ENCODE data around the gene SPACA9. TPM values are rescaled to one million over a fixed set of nuclear protein-coding genes. Genes with fewer than 3 reads are reported as not detected.

The SPACA9 gene
- polyA plus RNA-seq, 2 of the 4 experiments (the other 2 are of a cell fraction) = 3.1 to 3.6 TPM

DNA sequence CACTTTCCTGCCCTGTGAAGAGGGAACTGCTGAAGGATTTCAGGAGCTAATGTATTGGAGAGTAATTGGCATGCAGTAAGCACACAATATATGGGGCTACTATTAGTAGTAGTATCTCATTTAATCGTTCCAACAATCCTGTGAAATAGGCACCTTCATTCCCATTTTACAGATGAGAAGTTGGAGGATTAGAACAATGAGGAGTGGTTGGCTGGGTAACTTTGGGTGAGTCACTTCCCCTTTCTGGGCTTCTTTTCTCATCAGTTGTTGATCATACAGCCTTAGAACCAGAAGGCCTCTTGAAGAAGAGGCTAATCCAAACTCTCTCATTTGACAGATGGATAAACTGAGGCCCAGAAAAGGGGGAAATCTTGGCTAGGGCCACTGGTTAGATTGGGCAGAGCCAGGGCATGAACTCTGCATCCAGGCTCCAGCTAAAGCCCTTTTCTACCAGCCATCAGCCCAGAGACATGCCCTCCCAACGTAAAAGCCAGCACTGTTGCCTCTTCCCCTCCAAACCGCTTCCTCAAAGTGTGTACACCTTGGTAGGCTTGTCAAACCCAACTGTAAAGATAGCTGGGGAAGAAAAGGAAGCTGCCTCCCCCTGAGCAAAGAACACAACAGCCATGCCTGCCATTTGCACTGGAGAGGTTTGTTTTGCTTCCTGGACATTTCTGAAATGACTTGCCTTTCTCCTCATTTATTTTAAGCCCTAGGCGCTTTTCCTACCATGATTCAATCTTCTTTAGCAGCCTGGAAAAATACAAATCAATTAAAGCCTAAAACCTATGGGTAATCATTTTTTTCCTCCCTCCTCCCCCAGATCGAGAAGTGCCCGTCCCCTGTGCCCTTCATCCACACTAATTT lies 992 bp downstream of the SPACA9 start:
- Histone ChIP-seq H3K9me3 (no peaks in the 10 kb centered on the region), H3K27ac (no peak overlapping the region), H3K4me1 (peaks cover 8% of the 10 kb centered on the region; the same call in 1 of the 3 replicates), H3K4me3 (no peak overlapping the region; the same call in 2 of the 3 replicates), H3K4me2 (peak overlapping the region; percentile 97; the same call in 2 of the 3 replicates)
- no peak for DNase-seq (ENCODE audit: low read depth in 1 of 2, low spot score in 1 of 2)
- ChIA-PET POLR2A (no interaction called here), CTCF (interaction anchor here (0.6 to 2.7 kb wide), 2 partner anchors 22 to 142 kb away, joined by 3 to 18 read pairs; no protein-coding TSS in a partner anchor)
- TF ChIP-seq KDM1A (IDR thresholded peaks at IDR 0.05; ENCODE audit: low read depth) = peak; percentile 69
- no peak for TF ChIP-seq EHMT2 (IDR thresholded peaks at IDR 0.05; ENCODE audit: low read depth)
- TF ChIP-seq HDAC2 (IDR thresholded peaks at IDR 0.05) = peak; percentile 61; the same call in 1 of the 2 replicates
- no peak for ATAC-seq
- WGBS (ENCODE audit: missing lambda C conversion rate) = 90% methylated on average over 6 of the region's 6 CpGs
- FAIRE-seq = no peak

DNA sequence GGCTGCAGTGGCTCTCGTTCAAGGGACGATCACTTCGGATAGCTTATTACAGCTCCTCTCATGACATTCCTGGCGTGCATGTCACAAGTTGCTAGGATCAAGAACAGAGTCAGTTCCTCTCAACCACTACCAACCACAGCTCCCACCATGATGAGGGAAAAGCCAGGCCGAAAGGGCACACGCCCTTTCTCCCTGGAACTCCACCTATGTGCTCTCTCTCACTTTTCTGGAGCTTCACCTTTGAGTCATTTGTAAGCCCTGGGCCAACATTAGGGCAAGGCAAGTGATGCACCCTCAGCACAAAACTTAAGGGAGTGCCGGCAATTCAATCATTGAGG lies 1.6 kb downstream of the SPACA9 start:
- no peak for ATAC-seq
- no peak for DNase-seq (ENCODE audit: low read depth in 1 of 2, low spot score in 1 of 2)
- CTCF ChIA-PET = interaction anchor here (2.7 kb wide), 1 partner anchor 22 kb away, joined by 18 read pairs; no protein-coding TSS in a partner anchor

DNA sequence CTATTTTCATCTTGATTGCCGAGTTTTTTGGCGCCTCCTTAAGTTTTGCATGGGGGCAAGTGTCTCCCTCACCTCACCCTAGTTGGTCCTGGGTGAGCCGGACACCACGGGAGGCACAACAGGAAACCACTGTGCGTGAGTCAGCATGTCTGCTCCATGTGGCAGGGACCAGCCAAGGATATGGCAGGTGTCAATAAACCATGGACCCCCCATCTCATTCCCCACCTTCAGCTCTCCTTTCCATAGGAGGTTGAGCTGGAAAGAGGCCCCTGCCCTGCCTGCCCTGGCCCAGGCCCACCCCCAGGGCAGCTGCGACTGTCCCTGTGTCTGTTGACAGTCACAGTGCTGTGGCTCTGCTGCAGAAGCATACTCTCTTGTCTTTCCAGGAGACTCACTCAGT lies 3.1 kb downstream of the SPACA9 start:
- ATAC-seq (no peak), FAIRE-seq (no peak), DNase-seq (ENCODE audit: low read depth in 1 of 2, low spot score in 1 of 2) (no peak)
- Histone ChIP-seq H3K4me2 (no peak overlapping the region), H3K9me3 (no peaks in the 10 kb centered on the region), H3K4me3 (no peak overlapping the region), H3K27ac (no peak overlapping the region), H3K4me1 (peaks cover 8% of the 10 kb centered on the region; the same call in 1 of the 3 replicates)
- POLR2A ChIA-PET = no interaction called here
- TF ChIP-seq MYC (IDR thresholded peaks at IDR 0.05; ENCODE audit: borderline replicate concordance, low read length) = no peak
- TF ChIP-seq CHD2 (IDR thresholded peaks at IDR 0.05; ENCODE audit: low read length, partially characterized antibody) = no peak
- no peak for TF ChIP-seq POLR2A (IDR thresholded peaks at IDR 0.05; ENCODE audit: low read length)
- TF ChIP-seq CEBPB (IDR thresholded peaks at IDR 0.05) = no peak
- TF ChIP-seq, protein P1, sequence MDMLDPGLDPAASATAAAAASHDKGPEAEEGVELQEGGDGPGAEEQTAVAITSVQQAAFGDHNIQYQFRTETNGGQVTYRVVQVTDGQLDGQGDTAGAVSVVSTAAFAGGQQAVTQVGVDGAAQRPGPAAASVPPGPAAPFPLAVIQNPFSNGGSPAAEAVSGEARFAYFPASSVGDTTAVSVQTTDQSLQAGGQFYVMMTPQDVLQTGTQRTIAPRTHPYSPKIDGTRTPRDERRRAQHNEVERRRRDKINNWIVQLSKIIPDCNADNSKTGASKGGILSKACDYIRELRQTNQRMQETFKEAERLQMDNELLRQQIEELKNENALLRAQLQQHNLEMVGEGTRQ (IDR thresholded peaks at IDR 0.05) = no peak
- TF ChIP-seq JUN (IDR thresholded peaks at IDR 0.05) = no peak
- TF ChIP-seq, protein P2, sequence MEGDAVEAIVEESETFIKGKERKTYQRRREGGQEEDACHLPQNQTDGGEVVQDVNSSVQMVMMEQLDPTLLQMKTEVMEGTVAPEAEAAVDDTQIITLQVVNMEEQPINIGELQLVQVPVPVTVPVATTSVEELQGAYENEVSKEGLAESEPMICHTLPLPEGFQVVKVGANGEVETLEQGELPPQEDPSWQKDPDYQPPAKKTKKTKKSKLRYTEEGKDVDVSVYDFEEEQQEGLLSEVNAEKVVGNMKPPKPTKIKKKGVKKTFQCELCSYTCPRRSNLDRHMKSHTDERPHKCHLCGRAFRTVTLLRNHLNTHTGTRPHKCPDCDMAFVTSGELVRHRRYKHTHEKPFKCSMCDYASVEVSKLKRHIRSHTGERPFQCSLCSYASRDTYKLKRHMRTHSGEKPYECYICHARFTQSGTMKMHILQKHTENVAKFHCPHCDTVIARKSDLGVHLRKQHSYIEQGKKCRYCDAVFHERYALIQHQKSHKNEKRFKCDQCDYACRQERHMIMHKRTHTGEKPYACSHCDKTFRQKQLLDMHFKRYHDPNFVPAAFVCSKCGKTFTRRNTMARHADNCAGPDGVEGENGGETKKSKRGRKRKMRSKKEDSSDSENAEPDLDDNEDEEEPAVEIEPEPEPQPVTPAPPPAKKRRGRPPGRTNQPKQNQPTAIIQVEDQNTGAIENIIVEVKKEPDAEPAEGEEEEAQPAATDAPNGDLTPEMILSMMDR (IDR thresholded peaks at IDR 0.05) = no peak
- TF ChIP-seq JUNB (IDR thresholded peaks at IDR 0.05) = no peak
- no peak for TF ChIP-seq EHF (CRISPR knock-in tag; IDR thresholded peaks at IDR 0.05)
- no peak for TF ChIP-seq KDM1A (IDR thresholded peaks at IDR 0.05; ENCODE audit: low read depth)
- no peak for TF ChIP-seq RARB (CRISPR knock-in tag; IDR thresholded peaks at IDR 0.05)
- TF ChIP-seq KDM5A (IDR thresholded peaks at IDR 0.05) = no peak
- CTCF ChIA-PET = interaction anchor here (0.6 to 13.9 kb wide), 2 partner anchors 20 to 1146 kb away, joined by 3 to 145 read pairs; no protein-coding TSS in a partner anchor
- 84% methylated on average over 6 of the region's 6 CpGs for WGBS (ENCODE audit: missing lambda C conversion rate)

More for the DNA sequence above, 1.6 kb downstream of the SPACA9 start:
- Histone ChIP-seq H3K27ac (no peak overlapping the region), H3K9me3 (no peaks in the 10 kb centered on the region), H3K4me3 (no peak overlapping the region), H3K4me1 (peaks cover 8% of the 10 kb centered on the region; the same call in 1 of the 3 replicates), H3K4me2 (no peak overlapping the region)
- no peak for TF ChIP-seq POLR2AphosphoS2 (conservative IDR thresholded peaks at IDR 0.05; ENCODE audit: low read length)
- POLR2A ChIA-PET = no interaction called here
- 87% methylated on average over 7 of the region's 7 CpGs for WGBS (ENCODE audit: missing lambda C conversion rate)
- FAIRE-seq = no peak

DNA sequence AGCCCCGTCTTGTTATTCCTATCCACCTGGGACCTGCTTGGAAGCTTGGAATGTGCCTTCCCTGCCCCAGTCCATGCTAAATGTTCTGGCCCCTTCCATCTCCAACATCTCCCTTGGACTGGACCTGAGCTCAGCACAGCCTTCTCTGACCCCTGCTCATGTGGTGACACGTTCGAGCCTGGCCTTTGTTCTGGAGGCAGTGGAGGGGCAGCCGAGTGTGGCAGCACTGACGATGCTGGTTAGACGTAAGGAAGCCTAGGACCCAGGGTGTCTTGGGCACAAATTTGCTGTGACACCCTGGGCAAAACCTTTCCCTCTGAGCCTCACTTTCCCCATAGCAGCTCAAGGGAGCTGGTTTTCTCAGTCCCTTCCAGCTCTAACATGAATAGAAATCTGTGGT lies 3.9 kb downstream of the SPACA9 start:
- ChIA-PET CTCF (interaction anchor here (0.6 to 13.9 kb wide), 2 partner anchors 19 to 375 kb away, joined by 4 to 145 read pairs; no protein-coding TSS in a partner anchor), POLR2A (no interaction called here)
- H3K9me3 ChIP-seq = no peaks in the 10 kb centered on the region
- no peak for TF ChIP-seq ZSCAN20 (CRISPR knock-in tag; IDR thresholded peaks at IDR 0.05)
- TF ChIP-seq BHLHE40 (IDR thresholded peaks at IDR 0.05; ENCODE audit: low read depth, low read length) = no peak
- no peak for TF ChIP-seq CBX8 (IDR thresholded peaks at IDR 0.05)
- TF ChIP-seq NPAS2 (CRISPR knock-in tag; IDR thresholded peaks at IDR 0.05; ENCODE audit: borderline replicate concordance) = no peak
- no peak for TF ChIP-seq ZNF302 (CRISPR knock-in tag; IDR thresholded peaks at IDR 0.05)
- no peak for TF ChIP-seq CEBPB (IDR thresholded peaks at IDR 0.05)
- no peak for TF ChIP-seq MAFK (IDR thresholded peaks at IDR 0.05; ENCODE audit: partially characterized antibody)
- no peak for TF ChIP-seq RCOR1 (IDR thresholded peaks at IDR 0.05; ENCODE audit: low read depth, low read length)
- no peak for TF ChIP-seq GATA3 (IDR thresholded peaks at IDR 0.05; ENCODE audit: borderline replicate concordance)
- no peak overlapping the region for H3K4me3 ChIP-seq
- FAIRE-seq (no peak), ATAC-seq (no peak), DNase-seq (ENCODE audit: low read depth in 1 of 2, low spot score in 1 of 2) (no peak)
- no peak overlapping the region for H3K4me2 ChIP-seq
- 72% methylated on average over 6 of the region's 6 CpGs for WGBS (ENCODE audit: missing lambda C conversion rate)
- H3K4me1 ChIP-seq = peaks cover 4% of the 10 kb centered on the region; the same call in 1 of the 3 replicates
- H3K27ac ChIP-seq = no peak overlapping the region
